Measurements from ENCODE around the gene GNAL. TPM values are rescaled to one million over a fixed set of nuclear protein-coding genes. Genes with fewer than 3 reads are reported as not detected.
A peak's percentile ranks its signal among the peaks of the same experiment; 100 is the strongest.
"Not testable (repeated sequence)": the region's sequence is repeated elsewhere in the genome, so short reads cannot be mapped to it uniquely, and the experiment has no call there.

GNAL gene
- total RNA-seq (2014; rRNA removed) (0.15 and 0.23 TPM in 2 replicates), Bru-seq, nascent RNA (percentile 24 among the genes with signal in this experiment), BruChase-seq, experiment 1, labeled RNA remaining after a 6-hour chase (percentile 16 among the genes with signal in this experiment), BruChase-seq, experiment 2, labeled RNA remaining after a 2-hour chase (percentile 14 among the genes with signal in this experiment)
- long read RNA-seq, partial matches to known transcripts, result 0 of 2 reads
- long read RNA-seq, other reads (novel, unspliced or antisense), result 2 of 2 reads

GRCh38 chr18:11688972-11689668 lies at the start of gene GNAL:
TSS of gene GNAL (plus strand) at chr18:11689264. CDS start at chr18:11689564, 300 bp downstream.
- DNase-seq (peak; percentile 65), ATAC-seq (peak; percentile 74)
- intact Hi-C loops (cut with micrococcal nuclease), result no loop called here
- Histone ChIP-seq H3K4me2 (ENCODE audit: low read length) (peak within 1 kb of the TSS; percentile 79), H3K79me2 (ENCODE audit: low read length) (no peaks in the 10 kb centered on the region), H3K36me3 (ENCODE audit: low read depth, low read length) (no peaks in the 10 kb centered on the region), H3K27ac (ENCODE audit: low read length) (no peak within 1 kb of the TSS), H3K27me3 (ENCODE audit: low read length) (peaks cover 76% of the 10 kb centered on the region), H3K9ac (ENCODE audit: low read length) (no peak within 1 kb of the TSS), H3K4me3 (ENCODE audit: low read length) (peak within 1 kb of the TSS; percentile 61), H3K9me3 (ENCODE audit: low read length) (no peaks in the 10 kb centered on the region), H3K9me2 (replicated peaks; ENCODE audit: low read length) (no peaks in the 10 kb centered on the region), H4K20me1 (ENCODE audit: low read length) (no peaks in the 10 kb centered on the region), H3K4me1 (ENCODE audit: insufficient read depth, low read length) (no peaks in the 10 kb centered on the region; the same call in 1 of the 2 replicates), H3F3A (ENCODE audit: low read length, unreplicated experiment) (no peaks in the 10 kb centered on the region), H2AFZ (ENCODE audit: low read length) (peak within 1 kb of the TSS; percentile 49)
- ChIA-PET POLR2A (ENCODE audit: unreplicated experiment) (no interaction called here), CTCF (no interaction called here)
- TF ChIP-seq EZH2phosphoT487 (IDR thresholded peaks at IDR 0.05; ENCODE audit: borderline replicate concordance, low read length) (peak; percentile 75; the same call in 1 of the 2 replicates), EZH2 (IDR thresholded peaks at IDR 0.05; ENCODE audit: low read length, unreplicated experiment) (peak; percentile 71), CTCF (conservative IDR thresholded peaks at IDR 0.05; ENCODE audit: low read depth, low read length) (no peak)
- no TSS peak for BruUV-seq (replicated peaks)

- CTCF ChIA-PET; H3K9ac ChIP-seq (ENCODE audit: low read length); H3K9me2 ChIP-seq (replicated peaks; ENCODE audit: low read length); H3K36me3 ChIP-seq (ENCODE audit: low read depth, low read length); H3K27ac ChIP-seq (ENCODE audit: low read length); H3K4me2 ChIP-seq (ENCODE audit: low read length); POLR2A ChIA-PET (ENCODE audit: unreplicated experiment); H3K79me2 ChIP-seq (ENCODE audit: low read length); H3K9me3 ChIP-seq (ENCODE audit: low read length); intact Hi-C loops (cut with micrococcal nuclease); ATAC-seq; H3F3A ChIP-seq (ENCODE audit: low read length, unreplicated experiment); H3K4me3 ChIP-seq (ENCODE audit: low read length); BruUV-seq (replicated peaks); H4K20me1 ChIP-seq (ENCODE audit: low read length); H3K4me1 ChIP-seq (ENCODE audit: insufficient read depth, low read length); H2AFZ ChIP-seq (ENCODE audit: low read length); DNase-seq: not testable (repeated sequence)
- H3K27me3 ChIP-seq (ENCODE audit: low read length), result peaks cover 29% of the 10 kb centered on the region
These were observed 41.8 kb upstream of the GNAL start for GRCh38 chr18:11647310-11647709.

GRCh38 chr18:11647804-11648203 lies 41.3 kb upstream of the GNAL start:
- H2AFZ ChIP-seq (ENCODE audit: low read length); H4K20me1 ChIP-seq (ENCODE audit: low read length); H3K4me3 ChIP-seq (ENCODE audit: low read length); H3K9me2 ChIP-seq (replicated peaks; ENCODE audit: low read length); H3K9me3 ChIP-seq (ENCODE audit: low read length); H3K36me3 ChIP-seq (ENCODE audit: low read depth, low read length); H3K27ac ChIP-seq (ENCODE audit: low read length); ATAC-seq; H3K4me2 ChIP-seq (ENCODE audit: low read length); H3K9ac ChIP-seq (ENCODE audit: low read length); intact Hi-C loops (cut with micrococcal nuclease); DNase-seq; H3K79me2 ChIP-seq (ENCODE audit: low read length); BruUV-seq (replicated peaks); H3F3A ChIP-seq (ENCODE audit: low read length, unreplicated experiment); CTCF ChIA-PET; POLR2A ChIA-PET (ENCODE audit: unreplicated experiment); H3K4me1 ChIP-seq (ENCODE audit: insufficient read depth, low read length): not testable (repeated sequence)
- H3K27me3 ChIP-seq (ENCODE audit: low read length), result peaks cover 29% of the 10 kb centered on the region
